HG03439 (cell line): ENCODE results near the gene SMCP.

ENCODE experiments used
- ATAC-seq: cut with Tn5 transposase; IDR thresholded peaks from one replicate; pipeline ENCODE4 v1.9.1; 2021; ENCODE audit warnings: mild to moderate bottlenecking, moderate library complexity; ENCODE audit not compliant: unreplicated experiment

Gene SMCP

GRCh38 chr1:152878042-152878441 is at the start of gene SMCP:
Gene SMCP, plus strand, starts transcription at chr1:152878322. Its CDS starts 6,101 bp downstream, at chr1:152884423.
- ATAC-seq = no peak

- ATAC-seq = no peak
These were observed 41.3 kb upstream of the SMCP start for GRCh38 chr1:152836870-152837269.

GRCh38 chr1:152842556-152842955 is 35.6 kb upstream of the SMCP start, which contains the start of gene LCE6A:
Gene LCE6A, plus strand, starts transcription at chr1:152842856. Its CDS starts 665 bp downstream, at chr1:152843521.
- no peak for ATAC-seq

DNA sequence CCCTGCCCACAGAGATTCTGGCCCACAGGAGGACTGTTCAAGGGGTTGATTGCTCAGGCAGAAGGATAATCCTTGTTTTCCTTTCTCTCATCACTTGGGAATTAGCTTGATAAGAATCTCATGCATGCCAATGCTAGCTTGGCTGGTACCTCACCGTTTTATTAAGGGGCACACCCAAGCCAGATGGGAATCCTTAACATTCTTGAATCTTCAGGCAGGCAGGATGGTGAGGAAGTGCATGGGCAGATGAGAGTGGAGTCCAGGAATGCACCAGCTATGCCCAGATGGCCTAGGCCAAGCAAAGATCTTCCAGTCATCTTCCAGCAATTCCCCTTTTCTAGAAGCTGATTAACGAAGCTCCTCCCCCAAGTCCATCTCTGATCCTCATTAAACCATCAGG is 22.5 kb upstream of the SMCP start:
- no peak for ATAC-seq

- no peak for ATAC-seq
These were observed 20.1 kb upstream of the SMCP start for GRCh38 chr1:152858062-152858461.

- ATAC-seq = no peak
These were observed 18.4 kb upstream of the SMCP start, which contains the start of gene LCE7A for GRCh38 chr1:152859696-152860095. Gene LCE7A, plus strand, starts transcription at chr1:152859996. Its CDS starts 702 bp downstream, at chr1:152860698.

GRCh38 chr1:152860129-152860528 is 18.0 kb upstream of the SMCP start:
- ATAC-seq = no peak

- no peak for ATAC-seq
These were observed 16.7 kb upstream of the SMCP start for GRCh38 chr1:152861374-152861773.

DNA sequence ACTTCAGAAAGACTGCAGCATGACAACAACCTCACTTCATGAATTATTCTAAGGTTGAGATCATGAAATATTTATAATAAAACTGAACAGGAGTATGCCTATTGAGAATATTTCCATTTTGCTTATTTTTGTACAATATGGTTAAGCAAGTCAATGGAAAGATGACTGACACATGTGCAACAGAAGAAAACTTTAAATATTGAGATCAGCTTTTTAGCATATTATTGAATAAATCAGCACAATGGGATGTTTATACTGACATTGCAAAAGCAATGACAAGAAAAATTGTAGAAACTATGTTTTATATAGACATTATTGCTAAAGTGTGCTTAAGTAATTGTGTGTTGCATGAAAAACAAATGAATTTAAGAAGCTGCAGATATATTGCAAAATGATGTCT is 13.7 kb upstream of the SMCP start:
- no peak for ATAC-seq

GRCh38 chr1:152866321-152866720 is 11.8 kb upstream of the SMCP start:
- no peak for ATAC-seq

GRCh38 chr1:152869808-152870419 is 8.2 kb upstream of the SMCP start:
- ATAC-seq = peak; percentile 66

DNA sequence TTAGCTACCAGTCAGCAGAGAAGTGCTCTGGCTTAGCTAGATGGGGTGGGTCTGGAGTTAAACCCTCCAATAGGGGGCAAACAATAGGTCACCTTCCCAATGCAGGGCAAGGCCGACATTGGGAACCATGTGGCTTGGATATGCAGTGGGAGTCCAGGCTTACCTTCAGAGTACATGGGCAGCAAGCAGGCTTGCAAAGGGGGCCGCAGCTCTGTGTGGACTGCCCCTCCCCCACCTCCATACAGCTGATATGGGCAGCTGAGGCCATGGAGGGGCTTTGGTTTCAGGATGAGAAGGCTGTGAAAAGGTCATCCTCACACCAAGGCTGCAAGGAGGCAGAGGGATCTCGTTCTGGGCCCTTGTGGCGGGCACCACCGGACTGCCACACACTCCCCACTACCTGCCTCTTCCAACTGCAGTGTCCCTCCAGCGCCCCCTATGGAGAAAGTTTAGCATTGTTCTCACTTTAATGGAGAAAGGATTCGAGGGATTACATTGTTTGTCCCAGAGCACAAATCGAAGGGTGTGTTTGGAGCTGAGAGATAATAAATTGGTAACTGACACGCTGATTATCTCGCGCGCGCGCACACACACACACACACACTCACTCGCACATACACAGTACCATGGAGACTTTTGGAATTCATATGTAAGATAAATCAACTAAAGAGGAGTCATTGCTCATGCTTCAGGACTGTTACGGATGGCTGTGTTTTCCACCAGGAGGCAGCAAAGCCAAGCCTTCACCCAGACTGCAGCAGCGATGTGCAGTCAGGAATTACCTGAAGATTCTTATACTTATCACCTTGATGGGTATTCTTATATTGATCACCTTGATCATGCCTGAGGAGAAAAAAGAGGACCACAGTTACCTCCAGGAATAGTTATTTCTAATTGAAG is 7.0 kb upstream of the SMCP start:
- no peak for ATAC-seq

DNA sequence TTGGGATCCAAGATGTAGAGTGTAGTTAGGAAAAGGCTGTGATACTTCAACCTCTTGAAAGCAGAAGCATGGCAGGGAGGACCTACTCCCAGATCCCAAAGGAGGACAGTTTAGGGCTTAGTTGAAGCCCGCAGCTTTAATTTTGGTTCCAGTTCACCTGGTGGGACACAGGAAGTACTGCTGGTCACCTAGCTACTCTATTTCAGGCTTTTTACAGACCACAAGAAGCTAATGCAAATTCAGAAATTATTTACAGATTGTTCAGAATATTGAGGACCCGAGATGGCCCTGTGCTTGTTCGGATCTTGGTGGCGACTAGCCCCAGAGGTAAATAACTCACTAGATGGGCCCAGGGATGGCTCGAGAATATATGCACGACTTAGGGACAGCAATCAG is 6.4 kb upstream of the SMCP start:
- no peak for ATAC-seq

DNA sequence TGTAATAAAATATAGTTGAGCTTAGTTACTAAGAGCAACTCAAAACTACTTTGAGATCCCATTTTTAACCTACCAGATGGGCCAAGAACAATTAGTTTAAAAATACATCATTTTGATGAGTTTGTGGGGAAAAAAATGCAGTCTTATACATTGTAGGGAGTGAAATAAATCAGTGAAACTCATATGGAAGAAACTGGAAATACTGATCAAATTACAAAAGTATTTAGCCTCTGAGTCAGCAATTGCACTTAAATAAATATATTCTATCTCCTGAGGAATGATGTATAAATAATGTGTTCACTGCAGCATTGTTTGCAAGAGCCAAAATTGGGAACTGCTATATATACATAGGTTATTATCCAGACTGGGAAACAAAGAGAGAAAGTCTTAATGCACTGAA is 4.6 kb upstream of the SMCP start:
- ATAC-seq = no peak

DNA sequence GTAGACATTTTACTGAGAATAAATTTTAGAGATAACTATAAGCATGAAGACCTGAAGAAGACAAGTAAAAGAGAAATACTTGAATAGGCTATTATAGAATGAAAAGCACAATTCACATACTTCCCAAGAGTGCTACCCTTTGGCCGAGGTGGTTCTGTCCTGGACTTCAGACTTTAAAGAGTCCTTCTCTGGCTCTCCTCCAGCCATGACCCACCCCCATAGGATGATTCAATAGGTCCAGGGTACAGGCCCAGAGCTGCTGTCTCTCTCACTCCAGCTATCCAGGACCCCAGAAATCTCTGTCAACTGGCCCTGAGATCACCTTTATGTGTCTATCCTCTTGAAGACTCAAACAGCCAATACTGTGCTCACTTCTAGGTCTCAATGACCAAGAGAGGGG is 1.3 kb upstream of the SMCP start:
- no peak for ATAC-seq

GRCh38 chr1:152879559-152880198 is 1.6 kb downstream of the SMCP start:
- no peak for ATAC-seq

GRCh38 chr1:152880316-152880715 is 2.2 kb downstream of the SMCP start:
- ATAC-seq = no peak

DNA sequence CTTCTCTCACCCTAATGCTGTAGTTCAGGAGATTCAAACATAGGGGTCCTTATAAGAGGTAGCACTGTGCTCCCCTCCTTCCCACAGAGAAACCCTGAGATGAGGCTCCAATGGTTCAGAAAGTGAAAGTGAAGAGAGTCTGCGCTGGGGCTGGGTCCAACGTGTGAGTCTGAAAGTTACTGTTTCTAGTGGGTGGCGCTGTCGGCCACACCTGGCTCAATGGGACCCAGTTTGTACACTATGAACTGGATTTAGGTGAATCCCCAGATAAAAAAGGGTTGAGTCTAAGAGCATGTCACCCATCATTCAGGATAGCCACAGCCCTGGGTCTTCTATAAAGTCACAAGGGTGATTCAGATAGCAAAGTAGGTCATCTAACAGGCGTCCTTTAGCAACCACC is 2.8 kb downstream of the SMCP start:
- ATAC-seq = no peak

DNA sequence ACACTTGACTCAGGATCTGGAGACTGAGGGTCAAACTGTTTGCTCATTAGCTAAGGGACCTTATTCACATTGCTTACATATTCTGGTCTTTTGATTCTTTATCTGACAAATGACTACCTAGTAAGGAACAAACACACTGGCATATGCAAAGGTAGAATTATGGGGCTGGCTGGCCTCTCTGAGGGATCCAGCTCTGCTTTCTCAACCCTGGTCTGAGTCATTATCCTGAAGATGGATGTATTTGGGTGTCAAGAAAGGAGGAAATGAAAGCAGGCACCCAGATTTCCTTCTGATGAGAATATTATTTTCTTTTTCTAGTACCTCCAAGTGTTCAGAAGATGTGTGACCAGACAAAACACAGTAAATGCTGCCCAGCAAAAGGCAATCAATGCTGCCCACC is 6.0 kb downstream of the SMCP start:
- no peak for ATAC-seq

GRCh38 chr1:152884506-152884905 is 6.4 kb downstream of the SMCP start:
- ATAC-seq = no peak

GRCh38 chr1:152884966-152885624 is 7.0 kb downstream of the SMCP start:
- no peak for ATAC-seq
